NCI-H524 treated with DMSO at 0.1 percent for 48 hours (cell line): Measurements from ENCODE around the gene MAP3K5.

Source experiments
- DNase-seq: peaks from one replicate; lab custom pipeline; 2025; lab: John Stamatoyannopoulos, UW

The MAP3K5 gene

DNA sequence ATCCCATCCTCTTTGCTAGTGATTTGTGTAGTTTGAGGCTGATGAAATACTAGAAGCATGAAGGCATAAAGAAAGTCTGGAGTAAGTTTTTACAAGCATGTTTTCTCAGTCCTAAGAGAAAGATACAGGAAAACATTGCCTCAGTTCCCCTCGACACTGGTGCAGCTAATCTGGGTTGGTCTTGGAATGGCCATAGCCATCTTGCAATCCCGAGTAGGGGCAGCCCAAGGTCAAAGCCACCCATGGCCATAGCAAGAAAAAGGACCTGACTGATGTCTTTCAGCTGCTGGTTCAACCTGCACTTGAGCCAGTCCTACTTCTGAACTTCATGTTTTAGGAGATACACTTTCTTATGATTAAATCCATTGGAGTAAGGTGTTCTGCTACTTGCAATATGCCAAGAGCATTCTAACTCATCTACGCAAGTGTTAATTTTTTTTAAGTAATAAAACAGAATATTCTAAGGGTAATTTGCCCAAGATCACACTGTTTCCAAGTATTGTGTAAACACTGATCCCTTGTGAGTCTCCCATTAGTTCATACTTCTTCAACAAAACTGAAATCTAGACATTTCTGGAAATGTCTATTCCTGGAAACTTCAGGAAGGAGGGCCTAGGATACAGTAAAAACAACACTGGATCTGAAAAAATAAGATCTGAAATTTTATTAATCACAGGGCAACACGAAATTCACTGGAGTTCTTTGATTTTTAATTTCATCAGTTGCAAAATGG, 108.9 kb downstream of the MAP3K5 start:
- no peak for DNase-seq

DNA sequence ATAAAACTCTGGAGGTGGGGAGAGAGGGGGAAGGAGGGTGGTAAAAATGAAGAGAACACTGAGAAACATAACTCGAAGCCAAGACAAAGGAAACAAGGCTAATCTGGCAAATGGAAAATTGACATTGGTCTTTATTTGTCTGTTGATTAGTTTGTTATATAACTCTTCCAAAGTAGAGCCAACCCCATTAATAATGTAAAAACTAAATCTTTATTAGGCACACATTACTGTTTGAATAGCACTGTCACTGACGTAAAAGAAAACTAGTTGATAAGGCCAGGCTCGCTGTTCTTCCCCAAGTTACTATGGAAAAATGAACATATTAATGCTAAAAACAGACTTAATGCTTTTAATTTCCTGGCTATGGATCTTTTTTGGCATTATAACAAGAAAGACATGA, 110.0 kb downstream of the MAP3K5 start:
- DNase-seq = no peak

DNA sequence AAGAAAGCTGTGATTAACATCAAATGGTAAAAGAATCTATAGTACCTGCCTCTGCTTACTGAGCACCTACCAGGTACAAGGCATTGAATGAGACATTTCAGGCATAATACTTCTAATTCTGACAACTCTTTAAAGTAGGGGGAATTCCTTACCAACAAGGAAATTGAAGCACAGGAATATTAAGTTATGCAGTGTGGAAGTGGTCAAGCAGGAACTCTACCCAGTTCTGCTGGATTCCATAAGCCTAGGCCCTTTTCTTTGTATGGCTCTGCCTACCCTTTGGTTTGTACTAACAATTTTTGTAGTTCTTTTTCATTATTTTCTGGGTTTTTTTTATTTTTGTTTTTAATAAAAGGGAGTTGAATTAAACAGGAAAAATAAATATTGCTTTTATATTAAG, 114.5 kb downstream of the MAP3K5 start:
- no peak for DNase-seq

DNA sequence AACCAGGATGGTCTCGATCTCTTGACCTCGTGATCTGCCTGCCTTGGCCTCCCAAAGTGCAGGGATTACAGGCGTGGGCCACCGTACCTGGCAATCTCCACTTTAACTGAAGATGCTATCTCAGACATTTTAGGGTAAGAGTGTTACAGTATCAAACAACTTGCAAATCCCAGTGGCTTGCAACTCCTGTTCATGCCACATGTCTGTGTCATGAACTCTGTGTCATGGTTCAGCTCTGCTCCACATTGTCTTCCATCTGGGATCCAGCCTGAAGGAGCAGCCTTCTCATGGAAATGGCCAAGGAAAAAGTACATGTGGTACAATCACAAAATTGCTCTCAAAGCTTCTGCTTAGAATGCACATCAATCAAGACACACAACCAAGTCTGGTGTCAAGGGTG, 114.9 kb downstream of the MAP3K5 start:
- no peak for DNase-seq

DNA sequence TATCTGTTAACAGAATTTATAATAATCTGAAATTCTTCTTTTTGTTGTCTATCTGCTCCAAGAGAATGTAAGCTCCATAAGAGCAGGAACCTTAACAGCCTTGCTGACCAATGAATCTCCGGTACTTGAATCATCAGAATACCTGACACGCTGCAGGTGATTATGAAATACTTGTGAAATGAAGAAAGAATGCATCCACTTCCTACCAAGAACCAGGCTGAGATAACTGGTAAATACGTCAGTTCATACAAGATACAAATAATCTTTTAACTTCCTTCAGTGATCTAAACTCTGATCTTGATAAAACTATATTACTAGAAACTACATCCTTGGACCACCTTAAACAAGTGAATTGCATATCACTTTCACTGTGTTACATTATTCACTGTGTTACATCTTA, 116.2 kb downstream of the MAP3K5 start:
- DNase-seq = no peak

DNA sequence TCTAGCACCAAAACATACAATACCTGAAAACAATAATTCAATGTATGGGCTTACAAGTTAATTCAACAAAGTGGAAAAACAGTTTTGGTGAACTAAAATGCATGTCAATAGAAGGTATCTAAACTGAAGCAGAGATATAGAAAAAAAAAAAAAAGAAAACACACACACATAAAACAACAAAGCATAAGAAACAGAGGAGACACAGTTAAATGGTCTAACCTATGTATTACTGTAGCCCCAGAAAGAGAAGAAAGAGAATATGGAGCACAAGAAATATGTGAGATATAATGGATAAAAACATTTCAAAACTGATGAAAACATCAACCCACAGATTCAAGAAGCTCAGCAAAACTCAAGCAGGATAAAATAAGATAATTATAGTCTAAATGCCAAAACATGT, 118.7 kb downstream of the MAP3K5 start:
- no peak for DNase-seq

DNA sequence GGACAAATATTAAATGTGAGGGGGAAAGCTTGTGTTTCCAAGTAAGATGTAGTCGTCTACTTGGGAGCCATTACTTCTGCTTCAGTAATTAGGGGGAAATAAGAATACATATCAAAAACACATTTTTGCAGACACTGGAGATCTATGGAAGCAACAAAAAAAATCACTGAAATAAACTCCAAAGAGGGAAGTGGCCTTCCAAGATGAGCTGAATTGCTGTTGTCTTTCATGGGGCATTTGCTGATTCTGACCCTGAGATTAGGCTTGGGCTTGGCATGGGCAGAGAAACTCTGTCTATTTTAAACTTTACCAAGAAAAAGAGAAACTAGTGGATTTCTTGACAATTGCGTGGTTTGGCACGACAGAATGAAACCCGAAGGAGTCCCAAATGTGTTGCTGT, 120.1 kb downstream of the MAP3K5 start:
- no peak for DNase-seq

DNA sequence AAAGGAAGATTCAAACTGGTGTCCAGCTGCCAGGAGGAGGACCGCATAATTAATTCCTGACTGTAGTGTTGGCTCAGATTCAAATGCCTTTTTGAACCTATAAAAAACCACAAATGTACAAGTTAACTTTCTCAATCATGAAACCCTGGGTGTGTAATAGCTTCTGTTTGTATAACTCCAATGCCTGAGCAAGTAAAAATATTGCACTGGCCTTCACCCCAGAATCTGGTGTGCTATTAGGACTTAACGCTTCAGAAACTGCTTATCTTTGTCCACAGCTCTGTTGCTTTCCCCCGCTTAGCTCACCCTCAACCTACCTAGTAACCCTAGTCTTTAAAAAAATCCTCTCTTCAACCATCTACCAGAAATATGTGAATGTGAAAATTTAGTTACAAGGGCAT, 123.0 kb downstream of the MAP3K5 start:
- DNase-seq = no peak

DNA sequence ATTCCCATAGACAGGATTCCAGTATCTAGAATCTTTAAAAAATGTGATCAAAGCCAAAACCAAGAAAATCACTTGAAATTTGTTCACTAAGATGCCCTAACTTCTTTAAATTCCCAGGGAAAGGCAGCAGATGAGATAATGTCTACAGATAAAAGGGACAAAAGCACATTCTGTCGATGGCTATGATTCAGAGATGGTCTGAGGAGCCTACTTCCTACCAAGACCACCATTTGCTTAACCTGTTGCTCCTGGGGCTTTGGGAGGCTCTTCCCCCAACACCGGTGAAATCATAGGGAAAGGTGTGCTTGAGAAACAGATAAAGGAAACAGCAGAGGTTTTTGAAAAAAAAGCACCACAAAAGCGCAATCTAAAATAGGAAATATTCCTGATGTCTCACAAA, 123.7 kb downstream of the MAP3K5 start:
- no peak for DNase-seq

DNA sequence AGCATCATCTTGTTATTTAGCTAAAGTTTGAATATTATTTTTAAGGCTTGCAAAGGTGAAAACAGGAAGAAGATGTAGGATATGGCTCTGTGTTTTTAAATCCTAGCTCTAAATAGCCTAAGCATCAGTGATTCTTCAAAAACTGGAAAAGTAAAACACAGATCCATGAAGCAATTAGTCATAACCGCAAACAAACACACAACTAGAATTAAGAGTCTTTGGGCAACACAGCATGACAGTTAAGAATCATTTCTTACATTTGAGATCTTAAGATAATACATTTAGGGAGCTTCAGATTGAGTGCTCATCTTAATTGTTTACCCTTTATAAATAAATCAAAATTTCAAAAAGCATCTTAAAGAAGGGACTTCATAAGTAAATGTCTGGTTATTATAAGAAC, 126.2 kb downstream of the MAP3K5 start:
- DNase-seq = no peak

DNA sequence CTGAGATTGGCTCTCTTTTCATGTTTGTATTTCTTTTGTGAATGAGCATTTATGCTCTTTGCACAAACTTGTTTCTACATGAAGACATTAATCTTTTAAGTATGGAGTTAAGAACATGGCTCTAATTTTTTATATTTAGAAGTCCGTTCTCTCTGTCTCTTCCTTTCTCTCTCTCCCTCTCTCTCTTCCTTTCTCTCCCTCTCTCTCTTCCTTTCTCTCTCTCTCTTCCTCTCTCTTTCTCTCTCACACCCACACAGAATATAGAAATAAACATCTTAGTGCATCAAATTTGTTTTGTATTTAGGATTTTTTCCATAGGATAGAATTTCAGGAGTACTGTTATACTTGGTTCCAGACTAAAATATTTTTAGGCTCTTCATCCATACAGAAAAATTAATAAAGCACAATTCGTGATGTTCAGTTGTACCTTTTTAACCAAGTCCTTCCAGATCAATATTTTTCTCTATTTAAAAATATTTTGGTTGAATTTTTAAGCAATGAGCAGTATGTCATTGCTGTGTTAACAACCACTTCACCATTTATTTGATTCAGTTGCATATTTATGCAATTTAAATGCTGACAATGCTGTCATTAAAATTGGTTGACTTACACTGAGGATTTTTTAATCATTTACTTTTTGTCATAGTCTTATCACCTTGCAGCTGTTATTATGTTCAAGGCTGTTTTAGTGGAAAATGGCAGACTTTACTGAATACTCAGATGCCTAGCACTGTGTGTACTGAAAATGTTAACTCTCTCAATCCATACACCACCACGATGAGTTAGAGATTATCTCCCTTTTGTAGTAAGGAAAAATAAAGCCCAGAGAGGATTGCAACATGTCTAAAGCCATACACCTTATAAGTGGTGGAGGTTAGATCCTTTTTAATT, 129.7 kb downstream of the MAP3K5 start:
- DNase-seq = no peak

DNA sequence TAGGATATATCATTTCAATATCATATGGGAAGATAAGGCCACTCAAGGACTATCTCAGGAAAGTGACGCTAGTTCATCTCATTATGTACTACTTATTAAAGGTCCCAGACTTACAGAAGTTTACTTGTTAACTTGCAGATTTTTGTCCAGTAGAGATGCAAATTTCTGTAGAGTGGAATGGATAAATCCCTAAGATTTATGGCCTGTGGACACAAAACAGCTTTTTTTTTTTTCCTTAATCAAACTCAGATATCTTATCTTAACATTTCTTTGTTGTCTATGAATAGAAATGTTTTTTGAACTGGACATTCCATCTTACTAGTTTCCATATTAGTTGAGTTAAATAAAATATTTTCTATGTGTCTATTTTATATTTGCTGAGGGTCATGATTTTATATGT, 131.6 kb downstream of the MAP3K5 start:
- DNase-seq = no peak

DNA sequence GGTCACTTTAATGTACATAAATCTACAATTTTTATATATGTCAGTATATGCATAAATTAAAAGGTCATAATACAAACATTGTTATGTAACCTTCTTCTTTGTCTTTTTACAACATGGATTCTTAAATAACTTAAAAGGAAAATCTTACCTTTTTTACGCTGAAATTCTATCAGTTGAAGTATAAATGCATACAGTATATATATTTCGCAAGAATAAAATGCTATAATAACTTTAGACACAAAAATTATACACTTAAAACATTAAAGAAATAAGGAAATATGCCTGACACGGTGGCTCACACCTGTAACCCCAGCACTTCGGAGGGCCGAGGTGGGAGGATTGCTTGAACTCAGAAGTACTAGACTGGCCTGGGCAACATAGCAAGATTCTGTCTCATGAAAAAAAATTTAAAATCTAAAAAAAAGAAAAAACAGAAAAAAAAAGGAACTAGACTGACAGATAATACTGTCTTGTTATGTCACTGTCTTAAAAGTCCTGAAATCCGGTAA, 132.2 kb downstream of the MAP3K5 start:
- no peak for DNase-seq

DNA sequence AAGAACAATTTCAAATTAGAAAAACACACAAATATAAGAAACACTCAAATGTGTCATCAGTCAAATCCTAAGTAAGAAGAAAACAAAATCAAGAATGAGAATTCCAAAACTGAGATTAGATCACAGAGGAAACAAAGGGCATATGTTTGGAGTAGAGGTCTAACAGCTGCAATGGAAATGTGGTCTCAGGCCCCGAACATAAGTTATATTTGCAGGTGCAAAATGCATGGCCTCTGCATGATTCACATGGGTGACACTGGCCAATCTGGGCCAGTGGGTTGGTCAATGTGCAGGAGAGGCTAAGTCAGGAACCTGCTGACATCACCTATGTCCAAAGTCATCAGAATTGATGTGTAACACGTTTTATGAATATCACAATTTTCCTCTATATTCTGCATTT, 133.6 kb downstream of the MAP3K5 start:
- no peak for DNase-seq

DNA sequence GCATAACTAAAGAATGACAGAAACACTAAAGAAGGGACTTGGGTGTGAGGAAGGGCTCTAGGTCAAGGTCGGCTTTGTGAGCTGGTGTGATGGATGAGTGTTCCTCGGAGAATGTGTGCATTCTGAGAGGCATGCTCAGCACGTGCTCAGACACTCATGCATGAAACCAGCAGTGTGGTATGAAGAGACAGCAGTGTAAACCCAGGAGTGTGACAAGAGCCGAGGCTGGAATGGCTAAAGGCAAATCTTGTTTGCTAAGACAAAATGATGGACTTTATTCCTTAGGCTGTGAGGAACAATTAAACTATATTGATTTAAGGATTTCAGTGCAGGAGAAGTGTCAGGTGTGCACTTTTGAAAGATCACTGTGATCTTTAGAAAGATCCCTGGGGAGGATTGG, 134.6 kb downstream of the MAP3K5 start:
- no peak for DNase-seq

DNA sequence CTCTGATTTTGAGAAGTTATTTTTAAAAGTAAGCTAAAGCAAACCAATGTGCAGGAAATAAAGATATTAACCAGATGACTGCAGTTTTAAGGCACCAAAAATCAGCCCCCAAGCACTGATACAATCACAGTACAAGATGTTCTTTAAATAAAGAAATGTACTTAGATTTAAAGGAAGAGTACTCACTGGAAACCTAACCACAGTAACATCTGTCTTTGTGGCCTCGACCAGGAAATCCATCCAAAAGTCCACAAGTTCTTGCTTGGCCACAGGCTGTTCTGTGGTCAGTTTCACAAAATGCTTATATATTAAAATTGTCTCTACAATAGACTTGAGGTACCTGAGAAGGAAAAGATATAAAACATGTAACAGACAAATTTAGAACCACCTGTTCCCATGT, 136.2 kb downstream of the MAP3K5 start:
- DNase-seq = no peak

DNA sequence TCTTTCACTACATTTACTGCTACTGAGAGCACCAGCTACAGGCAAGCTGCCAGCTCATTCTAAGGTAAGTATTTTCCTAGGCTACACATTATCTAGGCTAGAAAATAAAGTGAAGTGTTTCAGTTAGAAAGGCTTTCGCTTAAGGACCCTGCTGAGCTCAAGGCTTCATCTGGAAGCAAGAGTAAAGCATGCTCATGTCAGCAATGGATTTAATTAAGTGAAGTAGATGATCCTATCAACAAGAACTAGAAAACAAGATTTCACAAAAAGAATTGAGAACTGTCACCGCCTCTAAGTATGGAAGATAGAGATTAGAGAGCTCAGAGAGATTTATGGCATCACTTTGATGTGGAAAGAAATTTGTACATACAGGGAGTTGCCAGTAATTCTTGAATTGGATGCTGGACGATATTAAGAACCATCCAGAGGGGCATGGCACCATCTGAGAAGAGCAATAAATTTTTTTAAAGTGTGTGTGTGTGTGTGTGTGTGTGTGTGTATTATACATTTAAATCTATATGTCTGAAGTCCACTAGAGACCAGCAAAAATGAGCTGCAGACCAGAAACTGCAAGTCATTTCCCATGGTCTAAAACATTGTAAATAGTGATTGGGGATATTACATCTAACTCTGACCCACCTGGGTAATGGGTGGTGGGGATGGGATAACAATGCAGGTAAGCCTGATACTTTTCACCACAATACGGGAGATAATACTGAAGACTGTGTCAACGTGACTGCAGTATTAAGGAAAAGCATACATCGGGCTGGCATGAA, 136.8 kb downstream of the MAP3K5 start:
- DNase-seq = no peak

DNA sequence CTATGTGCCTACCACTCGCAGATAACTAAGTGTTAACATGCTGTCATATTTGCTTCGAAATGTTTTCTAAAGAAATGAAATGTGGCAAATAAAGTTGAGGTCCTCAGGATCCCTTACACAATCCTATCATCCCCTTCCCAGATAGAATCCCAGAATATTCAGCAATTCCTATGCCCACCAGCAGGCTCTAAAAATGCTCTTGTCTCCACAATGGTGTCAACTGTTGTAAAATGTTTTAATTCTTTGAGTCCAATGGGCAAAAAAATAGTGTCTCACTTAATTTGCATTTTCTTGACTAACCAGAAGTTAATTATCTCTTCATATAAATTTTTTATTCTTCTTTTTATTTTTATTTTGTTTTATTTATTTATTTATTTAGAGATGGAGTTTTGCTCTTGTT, 138.2 kb downstream of the MAP3K5 start:
- DNase-seq = no peak

DNA sequence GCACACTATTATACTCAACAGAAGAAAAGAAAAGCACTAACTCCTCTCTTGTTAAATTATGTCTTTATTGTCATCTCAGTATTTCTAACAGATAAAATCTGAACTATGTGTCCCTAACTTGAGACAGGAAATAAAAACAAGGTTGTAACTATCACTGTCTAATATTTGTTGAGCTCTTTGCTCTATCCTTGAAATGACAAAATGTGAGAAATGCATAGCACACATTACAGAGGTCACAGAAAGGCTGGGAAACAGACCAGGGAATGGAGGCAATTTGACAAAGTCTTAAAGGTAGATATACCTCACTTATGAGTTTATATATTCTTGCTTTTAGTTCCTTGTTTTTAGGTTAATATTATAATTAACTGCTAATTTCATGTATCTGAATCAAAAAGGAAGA, 139.6 kb downstream of the MAP3K5 start:
- DNase-seq = no peak

DNA sequence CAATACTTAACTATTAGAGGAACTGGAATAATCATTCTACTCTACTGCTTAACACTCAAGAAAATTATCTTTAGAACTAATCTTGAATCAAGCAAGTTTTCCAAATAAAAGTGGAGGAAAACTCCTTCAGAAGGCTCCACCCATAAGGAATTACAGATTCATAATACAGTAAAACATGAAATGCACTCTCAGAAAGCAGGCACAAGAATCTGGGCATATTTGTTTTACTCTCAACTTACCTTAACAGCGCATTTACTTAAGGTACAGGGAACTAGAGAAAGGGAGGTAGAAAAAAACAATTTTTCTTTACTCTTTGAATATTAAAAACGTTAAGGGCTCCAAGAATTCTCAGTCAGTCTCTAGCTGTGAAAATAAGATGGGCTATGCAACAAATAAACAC, 140.3 kb downstream of the MAP3K5 start:
- no peak for DNase-seq

DNA sequence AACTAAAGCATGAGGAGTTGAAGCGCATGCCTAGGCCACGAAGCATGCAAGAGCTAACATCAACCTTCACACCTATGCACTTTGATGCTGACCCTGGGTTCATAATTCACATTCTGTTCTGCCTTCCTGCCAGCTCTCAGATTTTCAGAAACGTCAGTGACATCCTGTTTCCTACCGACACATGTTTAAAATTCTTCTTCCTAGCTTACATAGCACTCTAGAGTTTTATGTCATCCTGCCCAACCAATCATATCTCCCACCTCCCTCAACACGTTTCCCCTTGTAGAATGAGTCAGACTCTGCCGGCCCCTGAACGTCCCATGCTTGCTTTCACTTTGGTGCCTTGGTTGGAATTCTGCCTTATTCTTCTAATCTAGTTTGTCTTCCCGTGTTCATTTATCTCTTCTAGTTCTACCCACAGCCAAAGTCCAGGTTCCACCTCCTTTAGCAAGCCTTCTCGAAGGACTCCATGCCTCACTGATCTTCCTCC, 144.9 kb downstream of the MAP3K5 start:
- DNase-seq = no peak

DNA sequence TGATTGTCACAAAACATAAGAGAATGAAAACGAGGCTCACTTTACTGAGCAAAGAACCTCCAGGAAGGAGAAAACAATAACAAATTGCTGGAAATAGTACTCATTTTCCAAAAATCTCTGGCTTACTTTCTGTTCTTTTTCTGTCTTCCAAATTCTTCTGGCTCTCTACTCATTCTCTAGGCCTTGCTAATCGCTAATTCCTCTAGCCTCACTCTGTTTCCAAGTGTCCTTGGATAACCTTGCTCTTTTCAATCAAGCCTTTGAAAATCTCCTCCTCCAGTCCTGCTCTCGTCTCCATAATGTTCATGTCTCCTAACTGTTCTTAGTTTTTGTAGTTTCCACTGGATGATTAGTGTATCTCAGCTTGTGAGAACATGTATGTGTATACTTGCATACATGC, 145.9 kb downstream of the MAP3K5 start:
- no peak for DNase-seq

DNA sequence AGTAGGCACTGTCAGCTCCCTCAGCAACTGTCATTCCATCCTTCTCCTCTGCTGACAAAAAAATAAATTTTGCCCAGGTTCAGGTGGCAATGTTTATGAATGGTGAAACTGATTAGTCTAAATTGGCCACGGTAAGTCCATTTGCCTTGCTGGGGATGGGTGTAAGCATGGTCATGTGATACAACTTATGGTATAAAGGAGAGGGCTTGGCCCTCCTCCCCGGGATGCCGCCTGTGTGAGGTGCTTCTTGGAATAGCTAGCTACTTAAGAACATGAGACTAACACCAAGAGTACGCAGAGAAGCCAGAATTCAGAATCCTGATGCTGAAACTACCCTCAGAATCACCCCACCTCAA, 147.7 kb downstream of the MAP3K5 start:
- no peak for DNase-seq
